Iris pigment epithelial cell (primary cell): ENCODE measurements around the gene BTG1.
A peak's percentile ranks its signal among the peaks of the same experiment; 100 is the strongest.

Source experiments
- DNase-seq: peaks from one replicate; pipeline ENCODE4 v3.0.0-alpha.2; 2011; ENCODE audit warnings: low read depth

The BTG1 gene

GRCh38 chr12:92098594-92099380, 46.9 kb downstream of the BTG1 start:
- DNase-seq: no peak

GRCh38 chr12:92096346-92097136, 49.1 kb downstream of the BTG1 start:
- DNase-seq: peak; percentile 66

- DNase-seq: peak; percentile 25
Observed at GRCh38 chr12:92094751-92095161, 50.9 kb downstream of the BTG1 start.

- DNase-seq: peak; percentile 78
Observed at GRCh38 chr12:92094301-92094700, 51.3 kb downstream of the BTG1 start.
